GM21381 (cell line): ENCODE measurements around the gene DNAJC8.

Source experiments
- ATAC-seq: cut with Tn5 transposase; IDR thresholded peaks from one replicate; pipeline ENCODE4 v1.9.1; 2021; ENCODE audit warnings: mild to moderate bottlenecking, moderate library complexity; ENCODE audit not compliant: unreplicated experiment

The DNAJC8 gene

GRCh38 chr1:28232558-28233263 lies at the start of gene DNAJC8:
DNAJC8 (minus strand) TSS chr1:28233029; CDS start chr1:28232998, 31 bp downstream.
- peak; percentile 57 for ATAC-seq

GRCh38 chr1:28281608-28282425 lies 49.0 kb upstream of the DNAJC8 start:
- ATAC-seq: no peak

GRCh38 chr1:28280977-28281381 lies 48.1 kb upstream of the DNAJC8 start:
- ATAC-seq: no peak

- no peak for ATAC-seq
These were observed 47.7 kb upstream of the DNAJC8 start for GRCh38 chr1:28280501-28280900.

- no peak for ATAC-seq
These were observed 46.9 kb upstream of the DNAJC8 start for GRCh38 chr1:28279721-28280120.

GRCh38 chr1:28278763-28279162 lies 45.9 kb upstream of the DNAJC8 start:
- ATAC-seq: no peak

GRCh38 chr1:28273216-28273860 lies 40.5 kb upstream of the DNAJC8 start:
- ATAC-seq: no peak

- ATAC-seq: no peak
These were observed 39.5 kb upstream of the DNAJC8 start for GRCh38 chr1:28272215-28272852.

- no peak for ATAC-seq
These were observed 36.7 kb upstream of the DNAJC8 start for GRCh38 chr1:28269529-28269928.

GRCh38 chr1:28267633-28268032 lies 34.8 kb upstream of the DNAJC8 start:
- ATAC-seq: no peak

GRCh38 chr1:28266920-28267322 lies 34.1 kb upstream of the DNAJC8 start:
- no peak for ATAC-seq

- no peak for ATAC-seq
These were observed 32.7 kb upstream of the DNAJC8 start for GRCh38 chr1:28265577-28265976.

GRCh38 chr1:28264897-28265296 lies 32.1 kb upstream of the DNAJC8 start:
- no peak for ATAC-seq

- ATAC-seq: no peak
These were observed 28.0 kb upstream of the DNAJC8 start for GRCh38 chr1:28260803-28261174.

- no peak for ATAC-seq
These were observed 27.3 kb upstream of the DNAJC8 start for GRCh38 chr1:28259934-28260802.

GRCh38 chr1:28259252-28259933 lies 26.6 kb upstream of the DNAJC8 start, which contains the start of gene SESN2:
SESN2 (plus strand) TSS chr1:28259518; CDS start chr1:28259848, 330 bp downstream.
- ATAC-seq: peak; percentile 95

- ATAC-seq: no peak
These were observed 25.9 kb upstream of the DNAJC8 start for GRCh38 chr1:28258628-28259251.

GRCh38 chr1:28257736-28258135 lies 24.9 kb upstream of the DNAJC8 start:
- ATAC-seq: no peak

- no peak for ATAC-seq
These were observed 23.5 kb upstream of the DNAJC8 start for GRCh38 chr1:28256197-28256827.
